Brain pericyte (primary cell): ENCODE measurements around the gene PIGU.
A peak's percentile ranks its signal among the peaks of the same experiment; 100 is the strongest.
"Not testable (repeated sequence)": the region's sequence is repeated elsewhere in the genome, so short reads cannot be mapped to it uniquely, and the experiment has no call there.

Experiments used
- DNase-seq: peaks from one replicate; pipeline ENCODE4 v3.0.0-alpha.2; 2012; ENCODE audit warnings: low read depth, low spot score

The PIGU gene

DNA sequence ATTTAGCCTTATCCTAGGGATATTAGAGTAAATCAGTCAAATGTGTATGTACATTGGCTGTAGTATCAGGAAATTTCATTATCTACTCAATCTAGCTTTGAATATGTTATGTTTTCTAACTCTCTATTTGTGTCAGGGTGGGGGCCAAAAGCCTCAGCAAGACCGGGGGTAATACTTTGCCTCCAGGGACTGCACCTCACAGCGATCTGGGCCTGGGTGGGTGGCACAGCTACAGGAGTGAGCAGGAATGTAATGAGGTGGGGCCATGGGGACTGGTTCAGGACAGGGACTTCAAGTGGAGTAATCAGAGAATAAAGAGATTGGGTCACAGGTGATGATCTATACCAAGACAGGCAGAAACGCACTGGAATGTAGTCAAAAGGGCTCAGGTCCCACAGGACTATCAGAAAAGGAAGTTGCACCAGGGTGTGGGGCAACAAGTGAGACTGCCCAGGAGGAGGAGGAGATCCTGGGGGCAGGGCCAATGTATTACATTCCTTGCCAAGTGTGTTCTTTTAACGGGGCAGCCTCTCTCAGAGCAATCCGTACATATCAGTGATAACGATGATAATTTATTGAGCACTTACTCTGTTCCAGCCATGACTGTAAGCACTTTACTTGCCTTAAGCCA, 54.0 kb downstream of the PIGU start:
- no peak for DNase-seq

DNA sequence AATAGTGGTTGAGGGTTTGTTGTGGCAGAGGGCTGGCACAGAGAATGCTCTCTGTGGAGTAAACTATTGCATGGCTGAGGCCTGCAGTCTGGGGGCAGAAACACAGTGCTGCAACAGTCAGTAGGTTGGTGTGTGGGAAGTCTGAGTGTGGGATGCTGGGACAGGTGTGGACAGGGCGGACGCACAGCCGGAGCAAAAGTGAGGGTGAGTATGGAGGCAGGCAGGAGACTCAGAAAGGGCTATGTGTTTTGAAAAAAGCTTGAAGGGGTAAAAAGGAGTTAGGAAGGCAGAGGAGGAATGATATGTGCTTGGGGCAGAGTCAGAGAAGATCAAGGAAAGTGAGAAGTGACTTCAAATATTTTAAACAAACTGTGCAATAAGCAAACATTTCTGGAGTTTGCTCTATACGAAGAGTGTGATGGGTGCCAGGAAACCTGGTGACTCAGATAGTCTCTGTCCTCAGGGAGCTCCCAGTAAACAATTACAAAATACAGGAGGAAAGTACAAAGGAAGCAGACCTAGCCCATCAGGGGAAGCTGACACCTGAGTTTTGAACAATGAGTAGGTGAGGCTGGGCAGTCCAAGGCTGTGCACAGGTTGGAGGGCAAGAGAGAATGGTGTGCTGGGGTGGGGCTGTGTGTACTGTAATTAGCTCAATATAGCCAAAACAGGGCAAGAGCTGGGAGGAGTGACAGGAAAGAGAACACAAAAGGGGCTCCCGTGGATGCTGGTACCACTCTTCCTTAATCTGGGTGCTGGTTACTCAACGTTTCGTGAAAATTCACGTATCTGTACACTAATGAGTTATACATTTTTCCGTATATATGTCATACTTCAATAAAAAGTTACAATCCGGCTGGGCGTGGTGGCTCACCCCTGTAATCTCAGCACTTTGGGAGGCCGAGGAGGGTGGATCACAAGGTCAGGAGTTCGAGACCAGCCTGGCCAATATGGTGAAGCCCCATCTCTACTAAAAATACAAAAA, 55.2 kb downstream of the PIGU start:
- DNase-seq: no peak

DNA sequence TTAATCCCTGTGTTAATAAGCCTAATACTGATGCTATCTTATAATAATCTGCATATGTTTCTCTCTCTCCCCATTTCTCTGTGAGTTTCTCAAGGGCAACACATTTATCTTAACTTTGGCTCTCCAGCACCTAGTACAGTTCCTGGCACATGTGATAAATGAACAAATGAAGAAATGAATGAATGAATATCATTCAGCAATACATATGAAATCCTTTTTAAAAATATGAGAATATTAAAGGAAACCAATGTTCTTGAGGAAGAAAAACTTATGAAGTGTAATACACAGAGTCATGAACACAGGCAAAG, 55.9 kb downstream of the PIGU start:
- no peak for DNase-seq

DNA sequence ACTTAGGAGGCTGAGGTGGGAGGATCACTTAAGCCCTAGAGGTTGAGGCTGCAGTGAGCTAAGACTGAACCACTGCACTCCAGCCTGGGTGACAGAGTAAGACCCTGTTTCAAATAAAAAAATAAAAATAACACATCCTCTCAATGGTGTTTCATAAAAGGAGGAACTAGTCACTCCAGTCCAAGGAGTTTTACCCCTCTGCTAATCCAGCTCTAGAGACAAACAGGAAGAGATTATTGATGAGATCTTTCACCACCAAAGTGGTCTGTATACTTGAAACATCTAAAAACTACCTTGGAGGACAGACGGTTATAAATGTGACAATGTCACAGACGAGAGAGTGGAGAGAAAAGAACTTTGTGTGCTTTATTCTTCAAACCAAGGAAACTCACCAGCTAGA, 58.2 kb downstream of the PIGU start:
- no peak for DNase-seq

GRCh38 chr20:34616913-34617312, 60.0 kb downstream of the PIGU start:
- not testable (repeated sequence) for DNase-seq

GRCh38 chr20:34615477-34615876, 61.4 kb downstream of the PIGU start:
- no peak for DNase-seq

DNA sequence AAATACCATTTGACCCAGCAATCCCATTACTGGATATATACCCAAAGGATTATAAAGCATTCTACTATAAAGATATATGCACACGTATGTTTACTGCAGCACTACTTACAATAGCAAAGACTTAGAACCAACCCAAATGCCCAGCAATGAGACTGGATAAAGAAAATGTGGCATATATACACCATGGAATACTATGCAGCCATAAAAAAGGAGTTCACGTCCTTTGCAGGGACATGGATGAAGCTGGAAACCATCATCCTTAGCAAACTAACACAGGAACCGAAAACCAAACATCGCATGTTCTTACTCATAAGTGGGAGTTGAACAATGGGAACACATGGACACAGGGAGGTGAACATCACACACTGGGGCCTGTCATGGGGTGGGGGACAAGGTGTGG, 64.9 kb downstream of the PIGU start:
- DNase-seq: not testable (repeated sequence)

DNA sequence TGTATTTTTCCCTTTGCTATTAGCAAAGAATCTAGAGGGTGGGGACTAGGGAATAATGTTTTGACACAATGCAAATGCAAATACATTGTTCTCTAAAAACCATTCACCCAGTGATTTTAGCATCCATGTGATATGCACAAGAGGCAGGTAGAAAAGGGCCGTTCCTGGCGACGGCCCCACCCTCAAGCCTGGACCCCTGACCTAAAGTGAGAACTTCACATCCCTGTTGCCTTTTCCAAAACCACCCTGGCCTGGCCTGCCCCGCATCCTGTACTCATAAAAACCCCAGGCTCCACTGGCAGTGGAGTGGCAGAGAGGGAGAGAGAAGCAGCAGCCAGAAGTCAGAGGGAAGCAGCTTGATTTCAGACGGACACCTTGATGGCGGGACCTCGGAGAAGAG, 69.8 kb downstream of the PIGU start:
- DNase-seq: no peak

DNA sequence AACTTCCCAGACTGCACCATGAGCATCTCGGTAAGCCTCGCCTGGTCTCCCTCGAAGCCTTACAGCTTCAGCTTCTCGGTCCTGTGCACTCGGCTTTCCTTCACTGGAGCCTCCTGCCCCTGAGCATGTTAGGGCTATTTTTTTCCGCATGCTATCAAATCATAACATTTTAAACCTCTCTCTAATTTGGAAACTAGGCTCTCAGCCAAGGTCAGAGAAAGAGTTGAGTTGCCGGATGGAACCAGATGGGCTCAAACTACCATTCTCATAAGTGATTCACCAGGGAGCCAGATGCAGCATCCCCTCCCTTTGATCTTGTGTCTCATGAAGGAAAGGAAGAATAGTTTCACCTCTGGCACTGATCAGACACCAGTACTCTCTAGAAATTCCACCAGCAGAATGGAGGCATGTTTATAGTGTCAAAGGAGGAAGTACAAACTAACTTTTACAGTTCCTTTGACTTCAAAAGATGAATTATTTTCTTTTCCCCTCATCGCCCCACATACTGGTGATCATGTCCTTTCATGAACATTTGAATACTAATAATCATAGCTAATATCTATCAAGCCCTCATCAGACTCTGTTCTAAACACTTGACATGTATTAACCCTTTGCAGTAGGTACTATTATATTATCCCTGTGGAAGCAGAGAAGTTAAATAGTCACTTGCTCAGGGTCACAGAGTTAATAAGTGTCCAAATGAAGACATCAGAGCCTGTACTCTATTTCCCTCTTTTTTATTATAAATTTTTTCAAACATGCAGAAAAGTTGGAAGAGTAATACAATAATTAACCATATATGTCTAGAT, 71.7 kb downstream of the PIGU start:
- DNase-seq: peak; percentile 30

- no peak for DNase-seq
These were observed 75.8 kb downstream of the PIGU start for GRCh38 chr20:34600892-34601653.

DNA sequence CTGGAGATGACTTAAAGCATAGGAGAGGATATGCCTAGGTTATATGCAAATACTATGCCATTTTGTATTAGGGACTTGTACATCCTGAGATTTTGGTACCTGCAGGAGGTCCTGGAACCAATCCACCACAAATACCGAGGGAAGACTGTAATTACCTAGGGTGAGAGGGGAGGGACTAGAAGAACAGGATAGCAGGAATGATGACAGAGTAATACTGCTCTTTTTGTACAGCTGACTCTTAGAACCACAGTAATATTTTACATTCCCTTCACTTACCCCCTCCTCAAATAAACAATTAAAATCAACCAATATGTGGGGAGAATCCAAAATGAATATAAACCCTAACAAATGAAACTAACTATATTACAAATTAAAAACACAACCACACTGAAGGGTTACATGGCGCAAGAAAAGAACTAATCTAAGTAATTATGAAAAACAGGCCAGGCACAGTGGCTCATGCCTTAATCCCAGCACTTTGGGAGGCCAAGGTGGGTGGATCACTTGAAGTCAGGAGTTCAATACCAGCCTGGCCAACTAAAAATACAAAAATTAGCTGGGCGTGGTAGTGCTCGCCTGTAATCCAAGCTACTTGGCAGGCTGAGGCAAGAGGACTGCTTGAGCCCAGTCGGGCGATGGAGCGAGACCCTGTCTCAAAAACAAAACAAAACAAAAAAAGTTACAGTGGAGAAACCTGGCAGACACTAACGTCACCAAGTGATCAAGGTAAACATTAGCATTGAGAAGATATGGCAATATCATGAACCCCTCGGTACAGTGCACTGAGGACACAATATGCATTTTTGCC, 81.3 kb downstream of the PIGU start:
- no peak for DNase-seq

DNA sequence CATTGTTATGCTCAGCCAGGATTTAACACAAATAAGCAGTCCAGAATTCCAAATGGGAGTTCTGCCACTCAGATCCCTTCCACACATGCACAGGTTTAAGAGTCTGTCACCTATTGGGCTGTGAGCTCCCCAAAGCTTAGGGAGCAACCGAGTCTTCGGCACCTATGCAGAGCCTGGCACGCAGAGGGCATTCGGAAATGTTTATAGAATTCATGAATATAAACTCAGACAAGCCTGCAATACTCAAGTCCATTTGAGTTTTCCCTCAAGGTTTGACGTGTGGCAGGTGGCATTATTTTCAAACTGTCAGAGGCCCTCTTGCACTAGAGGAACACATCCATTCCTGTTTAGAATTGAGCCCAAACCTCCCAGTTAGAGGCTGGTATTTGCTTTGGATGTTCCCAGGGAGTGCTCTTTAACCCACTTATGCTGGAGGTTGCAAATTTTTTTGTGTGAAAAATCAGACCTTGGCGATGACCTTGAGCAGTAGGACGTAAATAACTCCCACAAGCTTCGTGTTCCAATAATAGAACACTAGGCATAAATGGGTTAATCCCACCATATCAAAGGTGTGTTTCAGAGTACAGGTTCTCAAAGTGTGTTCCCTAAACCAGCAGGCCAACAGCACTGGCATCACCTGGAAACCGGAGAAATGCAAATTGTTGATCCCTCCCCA, 90.3 kb downstream of the PIGU start:
- no peak for DNase-seq

DNA sequence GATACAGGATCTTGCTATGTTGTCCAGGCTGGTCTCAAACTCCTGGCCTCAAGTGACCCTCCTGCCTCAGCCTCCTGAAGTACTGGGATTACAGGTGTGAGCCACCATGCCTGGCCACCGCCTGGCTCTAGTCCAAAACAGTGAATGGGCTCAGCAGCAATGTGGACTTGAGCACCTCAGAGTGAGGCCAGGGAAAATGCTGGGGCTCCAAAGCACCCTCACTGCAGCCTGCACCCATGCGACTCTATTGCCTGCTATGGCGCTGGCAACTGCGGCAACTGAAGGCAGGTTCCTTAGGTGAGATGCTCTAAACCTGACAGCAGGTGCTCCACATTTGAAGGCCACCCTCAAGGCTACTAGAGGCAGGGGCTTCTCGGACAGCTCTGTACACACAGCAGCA, 91.9 kb downstream of the PIGU start:
- no peak for DNase-seq

GRCh38 chr20:34583544-34583943, 93.3 kb downstream of the PIGU start:
- no peak for DNase-seq

GRCh38 chr20:34582911-34583310, 94.0 kb downstream of the PIGU start:
- DNase-seq: no peak

DNA sequence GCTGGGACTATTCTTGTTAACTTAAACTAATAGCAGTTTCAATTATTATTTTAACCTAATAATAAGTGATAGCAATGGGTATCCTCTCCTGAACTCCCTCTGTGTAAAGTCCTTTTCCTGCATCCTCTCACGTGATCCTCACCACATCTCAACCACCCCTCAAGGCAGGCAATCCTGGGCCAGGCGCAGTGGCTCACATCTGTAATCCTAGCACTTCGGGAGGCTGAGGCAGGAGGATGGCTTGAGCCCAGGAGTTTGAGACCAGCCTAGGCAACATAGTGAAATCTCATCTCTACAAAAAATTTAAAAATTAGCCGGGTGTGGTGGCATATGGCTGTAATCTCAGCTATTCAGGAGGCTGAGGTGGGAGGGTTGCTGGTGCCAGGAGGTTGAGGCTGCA, 94.7 kb downstream of the PIGU start:
- DNase-seq: no peak

DNA sequence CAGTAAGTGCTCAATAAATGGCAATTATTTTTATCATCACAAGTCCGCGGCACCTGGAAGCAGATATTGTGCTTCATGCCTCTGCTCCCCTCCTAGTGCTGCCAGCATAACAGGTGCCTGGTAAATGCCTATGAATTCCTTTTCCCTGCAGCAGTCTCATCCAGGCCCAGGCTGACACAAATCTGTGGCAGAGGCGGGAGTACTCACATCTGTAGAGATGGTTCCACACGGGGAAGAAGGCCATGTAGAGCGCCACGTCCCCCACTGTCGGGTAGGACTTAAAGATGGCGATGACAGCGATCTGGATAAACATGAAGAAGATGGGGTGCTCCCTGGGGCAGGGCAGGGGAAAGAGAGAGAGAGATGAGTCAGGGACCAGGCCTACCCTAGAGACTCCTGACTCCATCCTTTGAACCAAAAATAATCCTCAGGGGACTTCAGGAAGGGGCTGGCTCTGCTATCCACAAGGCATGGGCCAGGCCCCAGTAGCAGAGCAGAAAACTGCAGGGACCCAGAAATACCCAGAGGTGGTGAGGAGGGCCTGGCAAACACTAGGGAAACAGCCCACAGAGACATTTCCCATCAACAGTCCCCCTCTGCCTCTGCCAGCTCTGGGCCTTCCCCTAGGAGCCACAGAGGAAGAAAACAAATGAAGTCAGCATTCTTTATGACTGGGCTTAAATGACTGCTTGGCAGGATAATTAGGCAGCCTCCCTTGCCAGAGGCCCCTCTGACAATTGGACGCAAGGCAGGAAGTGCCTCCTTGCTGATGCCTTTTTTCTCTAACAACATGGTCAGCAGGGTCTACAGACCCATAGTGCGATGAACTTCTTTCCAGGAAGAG, 95.3 kb downstream of the PIGU start:
- DNase-seq: no peak

- DNase-seq: no peak
These were observed 96.6 kb downstream of the PIGU start for GRCh38 chr20:34579979-34580940.
